Caco-2 (cell line): Measurements from ENCODE around the gene ARHGDIB. TPM values are rescaled to one million over a fixed set of nuclear protein-coding genes. Genes with fewer than 3 reads are reported as not detected.

Experiments used
- BruUV-seq: library from RNA; stranded (reverse); fragments of 400-500 nt; replicated peaks from 2 replicates; lab custom pipeline; 2021; lab: Mats Ljungman, UMichigan
- CTCF ChIA-PET: fragments of 300-600 bp; sonication (Branson Sonifier 250); formaldehyde crosslinking; loops from one replicate; lab custom pipeline; 2022; ENCODE audit warnings: antibody characterized with exemption; lab: Charles Lee
- POLR2A ChIA-PET: fragments of 300-600 bp; sonication (Branson Sonifier 250); formaldehyde crosslinking; loops from one replicate; lab custom pipeline; 2022; ENCODE audit warnings: antibody characterized with exemption; lab: Charles Lee
- DNase-seq, 2 experiments: peaks; one replicate each; pipeline versions ENCODE4 v3.0.0 to v3.0.0-alpha.2; 2020 to 2022
- H3K27me3 ChIP-seq: replicated peaks from 2 replicates; pipeline ENCODE4 v1.6.0; 2011; ENCODE audit warnings: low read length; ENCODE audit not compliant: control insufficient read depth, insufficient read depth
- H3K36me3 ChIP-seq: 2 replicates; pipeline ENCODE4 v1.5.1; 2011; ENCODE audit warnings: low read length; ENCODE audit not compliant: control insufficient read depth, insufficient read depth
- H3K4me1 ChIP-seq: fragments of 250-450 bp; sonication (Bioruptor Pico); 2 replicates; pipeline ENCODE4 v1.5.1; 2020; ENCODE audit warnings: mild to moderate bottlenecking
- H3K4me3 ChIP-seq: 2 replicates; pipeline ENCODE4 v1.5.1; 2011; ENCODE audit warnings: low read depth, mild to moderate bottlenecking, control low read depth, low read length
- H3K9me3 ChIP-seq: fragments of 250-450 bp; sonication (Bioruptor Pico); 2 replicates; pipeline ENCODE4 v1.5.1; 2020; ENCODE audit warnings: mild to moderate bottlenecking, moderate library complexity
- H3K27ac Mint-ChIP-seq: one replicate; pipeline ENCODE4 v1.8.0; 2022; ENCODE audit warnings: mixed read lengths; ENCODE audit not compliant: unreplicated experiment
- H3K27me3 Mint-ChIP-seq: one replicate; pipeline ENCODE4 v1.8.0; 2022; ENCODE audit warnings: mixed read lengths; ENCODE audit not compliant: insufficient read depth, unreplicated experiment
- H3K36me3 Mint-ChIP-seq: one replicate; pipeline ENCODE4 v1.8.0; 2022; ENCODE audit warnings: mild to moderate bottlenecking, mixed read lengths; ENCODE audit not compliant: insufficient read depth, unreplicated experiment
- H3K4me1 Mint-ChIP-seq: one replicate; pipeline ENCODE4 v1.8.0; 2022; ENCODE audit warnings: low read depth, mixed read lengths; ENCODE audit not compliant: unreplicated experiment
- H3K4me3 Mint-ChIP-seq: one replicate; pipeline ENCODE4 v1.8.0; 2022; ENCODE audit warnings: mild to moderate bottlenecking, moderate library complexity, mixed read lengths; ENCODE audit not compliant: unreplicated experiment
- H3K9me3 Mint-ChIP-seq: one replicate; pipeline ENCODE4 v1.8.0; 2022; ENCODE audit warnings: mixed read lengths; ENCODE audit not compliant: unreplicated experiment
- intact Hi-C: fragments of 100-400 bp; cut with micrococcal nuclease; formaldehyde crosslinking; loops from one replicate; pipeline ENCODE4 v1.10.0; 2022; ENCODE audit not compliant: unreplicated experiment
- total RNA-seq: library from RNA; stranded (reverse); gene quantifications from 2 replicates; pipeline ENCODE4 v1.2.3, GENCODE V29; 2022
- TF ChIP-seq, protein P1 (sequence below), 2 experiments: fragments of 200-600 bp in 1 of 2; IDR thresholded peaks; 1 replicate in 1 of 2; 2 replicates in 1 of 2; pipeline versions ENCODE4 v1.5.1 to v1.8.0; 2011 to 2022; ENCODE audit warnings: antibody characterized with exemption in 1 of 2, control low read depth in 1 of 2, inconsistent platforms in 1 of 2, low read depth in 1 of 2, low read length in 1 of 2, mild to moderate bottlenecking in 1 of 2, moderate library complexity in 1 of 2; ENCODE audit not compliant: insufficient read depth in 1 of 2, severe bottlenecking in 1 of 2, unreplicated experiment in 1 of 2

The ARHGDIB gene
- total RNA-seq, 1 experiment from 2014 or later = 15.9 TPM

DNA sequence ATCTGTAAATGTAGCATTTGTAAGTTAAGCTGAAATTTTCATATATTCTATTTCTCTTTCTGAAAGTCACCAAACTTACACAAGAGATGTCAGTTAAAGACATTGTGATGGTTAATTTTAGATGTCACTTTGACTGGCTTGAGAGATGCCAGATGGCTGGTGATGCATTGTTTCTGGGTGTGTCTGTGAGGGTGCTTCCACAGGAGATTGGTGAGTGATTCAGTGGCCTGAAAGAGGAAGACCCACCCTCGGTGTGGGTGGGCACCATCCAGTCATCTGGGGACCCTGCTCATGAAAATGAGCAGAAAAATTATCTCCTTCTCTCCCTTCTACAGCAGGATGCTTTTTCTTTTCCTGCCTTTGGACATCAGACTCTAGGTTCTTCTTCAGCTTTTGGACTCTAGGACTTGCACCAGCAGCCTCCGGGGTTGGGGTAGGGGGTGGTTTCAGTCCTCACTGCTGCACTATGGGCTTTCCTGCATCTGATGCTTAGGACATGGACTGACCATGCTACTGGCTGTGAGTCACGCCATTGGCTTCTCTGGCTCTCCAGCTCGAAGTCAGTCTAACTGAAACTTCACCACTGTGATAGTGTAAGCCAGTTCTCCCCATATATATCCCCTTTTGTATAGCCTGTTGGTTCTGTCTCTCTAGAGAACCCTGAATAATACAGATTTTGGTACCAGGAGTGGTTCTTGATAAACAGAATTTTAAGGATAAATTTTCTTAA lies 32.3 kb upstream of the ARHGDIB start:
- H3K4me3 ChIP-seq = no peak overlapping the region
- no peak overlapping the region for H3K27ac Mint-ChIP-seq
- no peaks in the 10 kb centered on the region for H3K4me1 ChIP-seq
- no peaks in the 10 kb centered on the region for H3K36me3 ChIP-seq
- ChIA-PET CTCF (interaction anchor here (1.3 kb wide), 1 partner anchor 183 kb away, joined by 6 read pairs; no protein-coding TSS in a partner anchor), POLR2A (no interaction called here)
- no peak for DNase-seq
- intact Hi-C loops = no loop called here
- no peaks in the 10 kb centered on the region for H3K36me3 Mint-ChIP-seq
- no peaks in the 10 kb centered on the region for H3K4me1 Mint-ChIP-seq
- TF ChIP-seq, protein P1, sequence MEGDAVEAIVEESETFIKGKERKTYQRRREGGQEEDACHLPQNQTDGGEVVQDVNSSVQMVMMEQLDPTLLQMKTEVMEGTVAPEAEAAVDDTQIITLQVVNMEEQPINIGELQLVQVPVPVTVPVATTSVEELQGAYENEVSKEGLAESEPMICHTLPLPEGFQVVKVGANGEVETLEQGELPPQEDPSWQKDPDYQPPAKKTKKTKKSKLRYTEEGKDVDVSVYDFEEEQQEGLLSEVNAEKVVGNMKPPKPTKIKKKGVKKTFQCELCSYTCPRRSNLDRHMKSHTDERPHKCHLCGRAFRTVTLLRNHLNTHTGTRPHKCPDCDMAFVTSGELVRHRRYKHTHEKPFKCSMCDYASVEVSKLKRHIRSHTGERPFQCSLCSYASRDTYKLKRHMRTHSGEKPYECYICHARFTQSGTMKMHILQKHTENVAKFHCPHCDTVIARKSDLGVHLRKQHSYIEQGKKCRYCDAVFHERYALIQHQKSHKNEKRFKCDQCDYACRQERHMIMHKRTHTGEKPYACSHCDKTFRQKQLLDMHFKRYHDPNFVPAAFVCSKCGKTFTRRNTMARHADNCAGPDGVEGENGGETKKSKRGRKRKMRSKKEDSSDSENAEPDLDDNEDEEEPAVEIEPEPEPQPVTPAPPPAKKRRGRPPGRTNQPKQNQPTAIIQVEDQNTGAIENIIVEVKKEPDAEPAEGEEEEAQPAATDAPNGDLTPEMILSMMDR (IDR thresholded peaks at IDR 0.05; ENCODE audit: insufficient read depth in 1 of 2, low read depth in 1 of 2, low read length in 1 of 2, severe bottlenecking in 1 of 2, unreplicated experiment in 1 of 2) = no peak
- H3K9me3 ChIP-seq = no peaks in the 10 kb centered on the region
- no peaks in the 10 kb centered on the region; the same call in 1 of the 2 replicates for H3K27me3 ChIP-seq
- H3K27me3 Mint-ChIP-seq = peaks cover 6% of the 10 kb centered on the region
- H3K9me3 Mint-ChIP-seq = peaks cover 20% of the 10 kb centered on the region
- BruUV-seq = no TSS peak
- no peak overlapping the region for H3K4me3 Mint-ChIP-seq

DNA sequence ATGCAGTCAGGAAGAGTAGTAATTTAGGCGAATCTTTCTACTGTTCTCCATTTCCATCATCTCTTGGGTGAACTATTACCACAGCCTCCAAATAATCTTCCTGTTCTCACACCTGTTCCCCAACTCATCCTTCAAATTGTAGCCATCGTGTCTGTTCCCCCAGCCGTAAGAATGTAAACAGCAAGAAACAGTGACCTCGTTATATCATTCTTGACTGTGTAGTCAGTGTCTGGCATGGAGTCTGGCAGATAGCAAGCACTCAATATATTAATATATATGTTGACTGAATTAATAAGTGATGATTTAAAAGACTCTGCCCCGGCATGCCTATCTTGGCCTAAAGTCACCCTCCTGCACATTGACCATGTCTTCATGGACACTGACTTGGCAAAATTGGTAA lies 31.7 kb upstream of the ARHGDIB start:
- TF ChIP-seq, protein P1 (IDR thresholded peaks at IDR 0.05; ENCODE audit: insufficient read depth in 1 of 2, low read depth in 1 of 2, low read length in 1 of 2, severe bottlenecking in 1 of 2, unreplicated experiment in 1 of 2) = no peak
- DNase-seq = no peak
- H3K27ac Mint-ChIP-seq = no peak overlapping the region
- ChIA-PET POLR2A (no interaction called here), CTCF (no interaction called here)
- peaks cover 20% of the 10 kb centered on the region for H3K9me3 Mint-ChIP-seq
- no peaks in the 10 kb centered on the region for H3K4me1 Mint-ChIP-seq
- H3K4me3 ChIP-seq = no peak overlapping the region
- H3K36me3 Mint-ChIP-seq = no peaks in the 10 kb centered on the region
- H3K36me3 ChIP-seq = no peaks in the 10 kb centered on the region
- no peaks in the 10 kb centered on the region for H3K4me1 ChIP-seq
- H3K27me3 Mint-ChIP-seq = peaks cover 2% of the 10 kb centered on the region
- H3K27me3 ChIP-seq = no peaks in the 10 kb centered on the region; the same call in 1 of the 2 replicates
- H3K4me3 Mint-ChIP-seq = no peak overlapping the region
- no peaks in the 10 kb centered on the region for H3K9me3 ChIP-seq
- intact Hi-C loops = no loop called here
- no TSS peak for BruUV-seq

DNA sequence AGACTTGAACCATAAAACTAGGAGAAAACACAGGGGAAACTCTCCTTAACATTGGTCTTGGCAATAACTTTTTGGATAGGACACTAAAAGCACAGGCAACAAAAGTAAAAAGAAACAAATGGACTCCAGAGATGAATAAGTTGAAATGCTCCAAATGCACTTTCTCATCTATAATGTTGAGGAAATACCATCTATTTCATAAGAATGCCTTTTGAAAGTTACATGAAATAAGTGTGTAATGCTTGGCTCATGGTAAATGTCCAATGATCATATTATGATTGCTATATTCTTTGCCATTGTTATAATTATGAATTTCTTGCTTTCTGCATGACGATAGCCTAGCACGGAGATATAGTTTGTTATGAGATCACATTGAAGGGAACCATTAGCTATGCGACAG lies 31.3 kb upstream of the ARHGDIB start:
- Histone ChIP-seq H3K4me3 (no peak overlapping the region), H3K36me3 (no peaks in the 10 kb centered on the region), H3K4me1 (no peaks in the 10 kb centered on the region), H3K27me3 (no peaks in the 10 kb centered on the region; the same call in 1 of the 2 replicates), H3K9me3 (no peaks in the 10 kb centered on the region)
- ChIA-PET CTCF (no interaction called here), POLR2A (no interaction called here)
- Mint-ChIP-seq H3K36me3 (no peaks in the 10 kb centered on the region), H3K27ac (no peak overlapping the region), H3K4me1 (no peaks in the 10 kb centered on the region), H3K4me3 (no peak overlapping the region), H3K27me3 (peaks cover 2% of the 10 kb centered on the region), H3K9me3 (peaks cover 20% of the 10 kb centered on the region)
- intact Hi-C loops = no loop called here
- no peak for DNase-seq
- TF ChIP-seq, protein P1 (IDR thresholded peaks at IDR 0.05; ENCODE audit: insufficient read depth in 1 of 2, low read depth in 1 of 2, low read length in 1 of 2, severe bottlenecking in 1 of 2, unreplicated experiment in 1 of 2) = no peak
- no TSS peak for BruUV-seq
